Astrocyte (in vitro differentiated cells and primary cell): ENCODE measurements around the gene TLE2. TPM values are rescaled to one million over a fixed set of nuclear protein-coding genes. Genes with fewer than 3 reads are reported as not detected.
A peak's percentile ranks its signal among the peaks of the same experiment; 100 is the strongest.

Experiments
- DNase-seq: peaks from one replicate; pipeline ENCODE4 v3.0.0-alpha.2; 2010; ENCODE audit warnings: low read depth
- FAIRE-seq: peaks from 2 replicates; lab custom pipeline; 2011; peaks lifted over from hg19 to GRCh38; lab: Jason Lieb, UNC
- H2AFZ ChIP-seq: 2 replicates; pipeline ENCODE4 v1.6.0; 2012; ENCODE audit warnings: low read depth, low read length, inconsistent platforms
- H3K27ac ChIP-seq: 2 replicates; pipeline ENCODE4 v1.5.1; 2011; ENCODE audit warnings: low read depth, low read length, inconsistent platforms
- H3K27me3 ChIP-seq: 2 replicates; pipeline ENCODE4 v1.6.0; 2011; ENCODE audit warnings: low read length, inconsistent platforms; ENCODE audit not compliant: insufficient read depth
- H3K36me3 ChIP-seq: 2 replicates; pipeline ENCODE4 v1.5.1; 2011; ENCODE audit warnings: low read length, inconsistent platforms; ENCODE audit not compliant: insufficient read depth
- H3K4me1 ChIP-seq: 2 replicates; pipeline ENCODE4 v1.5.1; 2011; ENCODE audit warnings: low read length, inconsistent platforms; ENCODE audit not compliant: insufficient read depth
- H3K4me2 ChIP-seq: 2 replicates; pipeline ENCODE4 v1.6.0; 2012; ENCODE audit warnings: low read length, inconsistent platforms
- H3K4me3 ChIP-seq: 2 replicates; pipeline ENCODE4 v1.5.1; 2011; ENCODE audit warnings: low read depth, mild to moderate bottlenecking, low read length, inconsistent platforms; ENCODE audit not compliant: insufficient read depth
- H3K79me2 ChIP-seq: 2 replicates; pipeline ENCODE4 v1.6.0; 2012; ENCODE audit warnings: mild to moderate bottlenecking, low read length, inconsistent platforms; ENCODE audit not compliant: insufficient read depth
- H3K9ac ChIP-seq: 2 replicates; pipeline ENCODE4 v1.6.0; 2012; ENCODE audit warnings: mild to moderate bottlenecking, low read length, inconsistent platforms
- H3K9me3 ChIP-seq: 2 replicates; pipeline ENCODE4 v1.5.1; 2012; ENCODE audit warnings: low read depth, mild to moderate bottlenecking, low read length, inconsistent platforms; ENCODE audit not compliant: insufficient read depth
- H4K20me1 ChIP-seq: 2 replicates; pipeline ENCODE4 v1.6.0; 2012; ENCODE audit warnings: low read length, inconsistent platforms; ENCODE audit not compliant: insufficient read depth
- H3K27ac Mint-ChIP-seq: one replicate; pipeline ENCODE4 v1.8.0; 2021; ENCODE audit warnings: mild to moderate bottlenecking, mixed read lengths; ENCODE audit not compliant: unreplicated experiment
- H3K27me3 Mint-ChIP-seq: one replicate; pipeline ENCODE4 v1.8.0; 2021; ENCODE audit warnings: low read depth, mixed read lengths; ENCODE audit not compliant: unreplicated experiment
- H3K36me3 Mint-ChIP-seq: one replicate; pipeline ENCODE4 v1.8.0; 2021; ENCODE audit warnings: low read depth, mixed read lengths; ENCODE audit not compliant: unreplicated experiment
- H3K4me1 Mint-ChIP-seq: one replicate; pipeline ENCODE4 v1.8.0; 2021; ENCODE audit warnings: low read depth, mixed read lengths; ENCODE audit not compliant: unreplicated experiment
- H3K4me3 Mint-ChIP-seq: one replicate; pipeline ENCODE4 v1.8.0; 2021; ENCODE audit warnings: mild to moderate bottlenecking, moderate library complexity, mixed read lengths; ENCODE audit not compliant: unreplicated experiment
- H3K9me3 Mint-ChIP-seq: one replicate; pipeline ENCODE4 v1.8.0; 2021; ENCODE audit warnings: mild to moderate bottlenecking, mixed read lengths; ENCODE audit not compliant: unreplicated experiment
- CTCF ChIP-seq: IDR thresholded peaks from 2 replicates; pipeline ENCODE4 v1.5.1; 2011; ENCODE audit warnings: low read depth, mild to moderate bottlenecking, inconsistent platforms, low read length, moderate library complexity; ENCODE audit not compliant: insufficient read depth
- EZH2 ChIP-seq: IDR thresholded peaks from 2 replicates; pipeline ENCODE4 v1.6.1; 2012; ENCODE audit warnings: mild to moderate bottlenecking, low read length, inconsistent platforms; ENCODE audit not compliant: insufficient read depth
- total RNA-seq: library from RNA; stranded (reverse); gene quantifications from 2 replicates; pipeline ENCODE4 v1.2.1, GENCODE V29; 2021

The TLE2 gene
- total RNA-seq, 1 donor from 2014 or later, result 0.79 TPM

- Mint-ChIP-seq H3K36me3 (no peaks in the 10 kb centered on the region), H3K9me3 (no peaks in the 10 kb centered on the region), H3K4me1 (no peaks in the 10 kb centered on the region), H3K27me3 (peaks cover 58% of the 10 kb centered on the region), H3K4me3 (no peak overlapping the region), H3K27ac (no peak overlapping the region)
- H3K27me3 ChIP-seq, result peaks cover 4% of the 10 kb centered on the region
- H4K20me1 ChIP-seq, result no peaks in the 10 kb centered on the region
- H3K36me3 ChIP-seq, result no peaks in the 10 kb centered on the region
- no peaks in the 10 kb centered on the region for H3K79me2 ChIP-seq
- H3K4me3 ChIP-seq, result no peak overlapping the region
- FAIRE-seq (no peak), DNase-seq (no peak)
- no peak overlapping the region for H3K9ac ChIP-seq
- peaks cover 3% of the 10 kb centered on the region for H3K4me1 ChIP-seq
- no peak overlapping the region for H3K4me2 ChIP-seq
- TF ChIP-seq EZH2 (no peak), CTCF (no peak)
- H3K27ac ChIP-seq, result no peak overlapping the region
- H3K9me3 ChIP-seq, result no peaks in the 10 kb centered on the region
- peak overlapping the region; percentile 10 for H2AFZ ChIP-seq
These were observed 12.9 kb upstream of the TLE2 start for GRCh38 chr19:3041761-3042620.

- Histone ChIP-seq H4K20me1 (no peaks in the 10 kb centered on the region), H3K9ac (no peak overlapping the region), H3K27me3 (peaks cover 4% of the 10 kb centered on the region), H2AFZ (no peak overlapping the region), H3K79me2 (no peaks in the 10 kb centered on the region), H3K4me2 (no peak overlapping the region), H3K4me3 (no peak overlapping the region), H3K4me1 (peaks cover 6% of the 10 kb centered on the region), H3K9me3 (no peaks in the 10 kb centered on the region), H3K27ac (no peak overlapping the region), H3K36me3 (no peaks in the 10 kb centered on the region)
- FAIRE-seq, result no peak
- TF ChIP-seq CTCF (no peak), EZH2 (no peak)
- no peak overlapping the region for H3K4me3 Mint-ChIP-seq
- no peaks in the 10 kb centered on the region for H3K9me3 Mint-ChIP-seq
- no peaks in the 10 kb centered on the region for H3K36me3 Mint-ChIP-seq
- no peak overlapping the region for H3K27ac Mint-ChIP-seq
- peaks cover 1% of the 10 kb centered on the region for H3K4me1 Mint-ChIP-seq
- peaks cover 60% of the 10 kb centered on the region for H3K27me3 Mint-ChIP-seq
- DNase-seq, result no peak
These were observed 12.2 kb upstream of the TLE2 start for GRCh38 chr19:3041327-3041726.

- H3K27me3 Mint-ChIP-seq, result peaks cover 51% of the 10 kb centered on the region
- TF ChIP-seq EZH2 (no peak), CTCF (no peak)
These were observed 10.6 kb upstream of the TLE2 start for GRCh38 chr19:3039641-3040077.

More at GRCh38 chr19:3039641-3040077, 10.6 kb upstream of the TLE2 start:
- Histone ChIP-seq H3K4me3 (no peak overlapping the region), H4K20me1 (no peaks in the 10 kb centered on the region), H2AFZ (no peak overlapping the region), H3K27ac (no peak overlapping the region), H3K79me2 (no peaks in the 10 kb centered on the region), H3K27me3 (no peaks in the 10 kb centered on the region), H3K4me1 (peaks cover 16% of the 10 kb centered on the region), H3K4me2 (peak overlapping the region; percentile 34), H3K9me3 (no peaks in the 10 kb centered on the region), H3K9ac (no peak overlapping the region), H3K36me3 (no peaks in the 10 kb centered on the region)
- no peak overlapping the region for H3K4me3 Mint-ChIP-seq
- H3K36me3 Mint-ChIP-seq, result no peaks in the 10 kb centered on the region
- DNase-seq, result no peak
- no peak for FAIRE-seq
- no peak overlapping the region for H3K27ac Mint-ChIP-seq
- peaks cover 7% of the 10 kb centered on the region for H3K4me1 Mint-ChIP-seq
- no peaks in the 10 kb centered on the region for H3K9me3 Mint-ChIP-seq
